GM19351 (cell line): ENCODE data around the gene IL7R.
"Not testable (repeated sequence)": the region's sequence is repeated elsewhere in the genome, so short reads cannot be mapped to it uniquely, and the experiment has no call there.

Experiments used
- ATAC-seq: cut with Tn5 transposase; IDR thresholded peaks from one replicate; pipeline ENCODE4 v1.9.1; 2021; ENCODE audit warnings: mild to moderate bottlenecking, moderate library complexity; ENCODE audit not compliant: unreplicated experiment

IL7R gene

GRCh38 chr5:35870605-35871004 is 13.9 kb downstream of the IL7R start:
- no peak for ATAC-seq

GRCh38 chr5:35876454-35876853 is 19.8 kb downstream of the IL7R start:
- peak; percentile 68 for ATAC-seq

- no peak for ATAC-seq
Observed at GRCh38 chr5:35876922-35877321, 20.2 kb downstream of the IL7R start.

- no peak for ATAC-seq
Observed at GRCh38 chr5:35877655-35878054, 21.0 kb downstream of the IL7R start.

GRCh38 chr5:35878079-35878478 is 21.4 kb downstream of the IL7R start:
- ATAC-seq = no peak

GRCh38 chr5:35879096-35879495 is 22.4 kb downstream of the IL7R start:
- no peak for ATAC-seq

GRCh38 chr5:35879649-35880048 is 23.0 kb downstream of the IL7R start:
- ATAC-seq = no peak

DNA sequence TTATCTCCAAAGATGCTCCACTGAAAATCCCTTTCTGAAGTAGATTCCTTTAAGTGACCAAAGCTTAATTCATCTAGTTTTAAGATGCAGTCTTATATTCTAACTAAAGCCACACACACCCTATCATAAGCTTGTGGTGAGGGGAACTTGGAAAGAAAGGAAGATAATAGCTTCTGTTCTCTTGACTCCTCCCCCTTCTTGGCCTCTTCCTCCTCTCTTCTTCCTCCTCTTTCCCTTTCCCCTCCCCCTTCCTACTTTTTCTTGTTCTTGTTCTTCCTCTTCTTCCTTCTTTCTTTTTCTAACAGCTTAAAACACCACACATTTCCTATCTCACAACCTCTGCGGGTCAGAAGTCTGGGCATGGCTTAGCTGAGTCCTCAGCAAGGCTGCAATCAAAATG is 23.5 kb downstream of the IL7R start:
- no peak for ATAC-seq

DNA sequence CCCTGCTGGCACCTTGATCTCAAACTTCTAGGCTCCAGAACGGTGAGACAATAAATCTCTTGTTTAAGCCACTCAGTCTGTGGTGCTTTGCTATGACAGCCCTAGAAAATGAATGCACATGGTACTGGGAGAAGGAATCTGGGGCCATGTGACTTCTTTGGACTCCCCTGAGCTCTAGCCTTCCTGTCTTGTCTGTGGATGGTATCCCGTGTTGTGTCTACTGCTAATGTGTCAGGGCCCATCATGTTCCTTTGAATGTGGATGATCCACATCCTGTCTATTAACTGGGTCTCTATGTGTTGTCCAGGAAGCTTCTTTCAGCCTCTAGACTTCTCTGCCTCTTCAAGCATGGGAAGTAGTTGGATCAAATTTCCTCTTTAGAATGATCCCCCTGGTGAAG is 25.1 kb downstream of the IL7R start:
- no peak for ATAC-seq

DNA sequence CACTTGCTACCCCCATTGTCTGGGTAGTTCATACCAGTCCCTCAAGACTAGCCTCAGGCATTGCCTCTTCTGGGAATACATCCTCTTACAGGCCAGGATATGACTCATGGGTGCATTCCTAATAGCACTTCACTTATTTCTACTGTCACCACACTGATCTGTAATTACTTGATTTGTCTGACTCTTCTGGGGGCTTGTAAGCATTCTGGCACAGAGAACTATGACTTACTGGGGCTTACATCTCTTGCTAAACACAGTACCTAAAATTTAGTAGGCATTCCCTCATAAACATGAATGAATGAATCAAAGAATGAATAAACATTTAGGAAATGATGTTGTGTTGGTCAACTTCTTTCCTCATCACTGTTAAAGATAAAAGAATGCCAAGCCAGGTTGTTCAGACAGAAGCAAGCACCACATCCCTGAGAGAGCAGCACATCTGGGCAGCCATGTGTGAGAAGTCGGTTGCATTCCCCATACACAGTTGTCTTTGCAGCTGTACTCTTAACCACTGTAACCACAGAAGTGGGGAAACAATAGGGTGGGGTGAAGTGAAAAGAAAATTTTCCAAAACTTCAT is 27.6 kb downstream of the IL7R start:
- ATAC-seq = peak; percentile 83

GRCh38 chr5:35884773-35885172 is 28.1 kb downstream of the IL7R start:
- peak; percentile 36 for ATAC-seq

- ATAC-seq = no peak
Observed at GRCh38 chr5:35886381-35886780, 29.7 kb downstream of the IL7R start.

- no peak for ATAC-seq
Observed at GRCh38 chr5:35887321-35888100, 30.8 kb downstream of the IL7R start.

- no peak for ATAC-seq
Observed at GRCh38 chr5:35890021-35891020, 33.6 kb downstream of the IL7R start.

DNA sequence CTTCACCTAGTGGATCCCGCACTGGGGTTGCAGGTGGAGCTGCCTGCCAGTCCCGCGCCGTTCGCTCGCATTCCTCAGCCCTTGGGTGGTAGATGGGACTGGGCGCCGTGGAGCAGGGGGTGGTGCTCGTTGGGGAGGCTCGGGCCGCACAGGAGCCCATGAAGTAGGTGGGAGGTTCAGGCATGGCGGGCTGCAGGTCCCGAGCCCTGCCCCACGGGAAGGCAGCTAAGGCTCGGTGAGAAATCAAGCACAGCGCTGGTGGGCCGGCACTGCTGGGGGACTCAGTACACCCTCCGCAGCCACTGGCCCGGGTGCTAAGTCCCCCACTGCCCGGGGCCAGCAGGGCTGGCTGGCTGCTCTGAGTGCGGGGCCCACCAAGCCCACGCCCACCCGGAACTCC is 36.1 kb downstream of the IL7R start:
- not testable (repeated sequence) for ATAC-seq

- no peak for ATAC-seq
Observed at GRCh38 chr5:35894131-35894530, 37.4 kb downstream of the IL7R start.

GRCh38 chr5:35898952-35899660 is 42.4 kb downstream of the IL7R start:
- ATAC-seq = no peak

- ATAC-seq = peak; percentile 33
Observed at GRCh38 chr5:35899800-35900199, 43.1 kb downstream of the IL7R start.

DNA sequence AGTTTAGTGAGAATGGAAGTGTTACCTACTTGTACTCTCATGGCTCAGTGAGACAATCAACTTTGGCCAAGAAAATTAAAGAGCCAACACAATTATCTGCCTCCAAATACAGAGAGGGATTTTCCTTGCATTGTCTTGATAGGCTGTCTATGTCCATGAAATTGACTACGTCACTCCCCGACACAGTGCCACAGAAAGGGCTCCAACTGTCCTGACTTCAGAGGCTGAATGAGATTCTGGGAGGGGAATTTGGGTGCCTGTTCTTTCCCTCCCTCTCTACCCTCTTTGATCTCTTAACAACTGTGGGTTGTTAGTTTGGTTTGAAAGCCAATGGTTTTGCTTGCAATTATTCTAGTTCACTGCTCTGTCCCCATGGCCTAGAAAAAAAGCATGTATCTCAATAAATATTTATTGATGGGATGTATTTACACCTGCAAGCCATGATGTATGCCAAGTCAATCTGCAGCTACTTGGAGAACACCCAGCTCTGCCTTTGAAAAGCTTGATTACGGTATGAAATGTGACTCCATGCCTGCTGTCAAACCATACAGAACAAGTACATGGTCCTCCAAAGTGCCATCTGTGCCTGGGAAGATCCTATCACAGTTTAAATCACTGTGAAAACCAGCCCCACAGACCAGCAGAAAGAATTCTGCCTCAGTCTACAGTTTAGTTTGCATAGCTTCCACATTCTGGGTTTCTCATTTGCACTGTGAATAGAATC is 44.4 kb downstream of the IL7R start:
- ATAC-seq = no peak

GRCh38 chr5:35902046-35902672 is 45.5 kb downstream of the IL7R start:
- peak; percentile 58 for ATAC-seq
